Neural crest cell (in vitro differentiated cells): ENCODE measurements around the gene SYT13. TPM values are rescaled to one million over a fixed set of nuclear protein-coding genes. Genes with fewer than 3 reads are reported as not detected.

Experiments used
- DNase-seq: peaks from one replicate; pipeline ENCODE4 v3.0.0; 2021; ENCODE audit warnings: low read depth, mixed read lengths, low spot score
- H3K27ac Mint-ChIP-seq: one replicate; pipeline ENCODE4 v1.8.0; 2021; ENCODE audit warnings: mild to moderate bottlenecking, mixed read lengths; ENCODE audit not compliant: unreplicated experiment
- H3K27me3 Mint-ChIP-seq: 2 replicates; pipeline ENCODE4 v1.8.0; 2021; ENCODE audit warnings: low read depth, mild to moderate bottlenecking, mixed read lengths
- H3K36me3 Mint-ChIP-seq: 2 replicates; pipeline ENCODE4 v1.8.0; 2021; ENCODE audit warnings: low read depth, mild to moderate bottlenecking, mixed read lengths
- H3K4me1 Mint-ChIP-seq: 2 replicates; pipeline ENCODE4 v1.8.0; 2021; ENCODE audit warnings: mixed read lengths
- H3K4me3 Mint-ChIP-seq: one replicate; pipeline ENCODE4 v1.8.0; 2021; ENCODE audit warnings: mild to moderate bottlenecking, mixed read lengths
- H3K9me3 Mint-ChIP-seq: 2 replicates; pipeline ENCODE4 v1.8.0; 2021; ENCODE audit warnings: mixed read lengths
- total RNA-seq: library from RNA; stranded (reverse); gene quantifications from 2 replicates; pipeline ENCODE4 v1.2.1, GENCODE V29; 2021
- TF ChIP-seq, protein P1 (sequence below): fragments of 200-600 bp; sonication (generic); conservative IDR thresholded peaks from 2 replicates; pipeline ENCODE4 v1.5.0; 2021; ENCODE audit warnings: antibody characterized with exemption, mild to moderate bottlenecking

SYT13 gene
- total RNA-seq, 1 donor from 2014 or later: 1.7 TPM

DNA sequence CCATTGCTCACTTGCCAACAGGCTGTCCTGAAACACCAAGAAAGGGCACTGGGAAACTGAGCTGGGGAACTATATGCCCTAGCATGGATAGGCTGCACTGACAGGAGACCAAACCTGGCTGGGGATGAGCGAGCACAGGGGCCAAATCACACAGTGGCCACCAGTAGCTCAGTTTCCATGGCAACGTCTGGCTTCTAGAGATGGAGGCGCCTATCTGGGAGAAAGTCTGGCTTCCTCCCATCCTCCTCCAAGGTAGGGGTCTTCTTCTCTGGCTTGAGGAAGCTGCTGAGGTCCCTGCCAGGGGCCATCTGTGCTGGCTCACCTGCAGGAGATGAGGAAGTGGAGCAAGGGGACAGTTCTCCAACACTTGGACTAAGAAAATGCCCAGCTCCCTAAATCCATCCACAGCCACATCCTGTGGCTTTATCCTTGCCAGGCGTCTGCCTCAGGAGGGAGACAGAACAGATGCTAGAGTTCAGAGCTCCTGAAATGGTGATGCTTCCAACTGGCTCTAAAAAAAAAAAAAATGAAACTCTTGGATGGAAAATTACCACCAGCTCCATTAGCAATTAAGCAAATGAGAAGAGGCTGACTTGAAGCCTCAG, 48.3 kb downstream of the SYT13 start:
- DNase-seq: no peak
- H3K27me3 Mint-ChIP-seq: peaks cover 35% of the 10 kb centered on the region

DNA sequence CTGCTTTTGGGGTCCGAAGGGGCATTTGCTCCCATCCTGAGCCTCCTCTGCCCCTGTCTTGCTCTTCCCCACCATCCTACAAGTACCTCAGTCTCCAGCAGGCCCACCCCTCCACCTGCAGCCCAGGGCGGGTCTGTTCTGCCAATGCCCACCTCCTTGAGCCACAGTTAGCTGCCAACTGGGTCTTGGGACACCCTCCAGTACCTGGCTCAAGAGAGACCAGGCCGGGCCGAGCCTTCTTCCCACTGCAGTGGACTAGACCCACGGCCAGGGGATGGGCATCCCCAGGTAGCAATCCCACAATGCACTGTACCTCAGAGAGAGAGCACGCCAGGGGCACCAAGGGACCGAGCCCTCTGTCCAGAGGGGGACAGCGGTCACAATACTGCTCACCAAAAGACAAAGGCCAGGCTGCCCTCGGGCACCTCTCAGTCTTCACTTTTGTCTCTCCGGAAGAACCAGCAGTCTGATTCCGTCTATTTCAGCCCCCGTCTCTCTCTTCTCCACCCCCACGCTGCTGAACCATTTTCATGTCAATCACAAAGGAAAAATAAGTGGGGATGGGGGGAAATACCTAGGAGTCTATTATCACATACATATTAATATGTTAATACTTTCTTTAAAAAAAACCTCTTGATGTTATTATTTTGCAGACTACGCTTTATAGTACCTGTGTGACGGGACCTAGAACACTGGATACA, 51.7 kb downstream of the SYT13 start:
- Mint-ChIP-seq H3K27me3 (peaks cover 35% of the 10 kb centered on the region), H3K9me3 (no peaks in the 10 kb centered on the region), H3K4me1 (peaks cover 2% of the 10 kb centered on the region), H3K27ac (no peak overlapping the region), H3K4me3 (no peak overlapping the region), H3K36me3 (no peaks in the 10 kb centered on the region)
- TF ChIP-seq, protein P1, sequence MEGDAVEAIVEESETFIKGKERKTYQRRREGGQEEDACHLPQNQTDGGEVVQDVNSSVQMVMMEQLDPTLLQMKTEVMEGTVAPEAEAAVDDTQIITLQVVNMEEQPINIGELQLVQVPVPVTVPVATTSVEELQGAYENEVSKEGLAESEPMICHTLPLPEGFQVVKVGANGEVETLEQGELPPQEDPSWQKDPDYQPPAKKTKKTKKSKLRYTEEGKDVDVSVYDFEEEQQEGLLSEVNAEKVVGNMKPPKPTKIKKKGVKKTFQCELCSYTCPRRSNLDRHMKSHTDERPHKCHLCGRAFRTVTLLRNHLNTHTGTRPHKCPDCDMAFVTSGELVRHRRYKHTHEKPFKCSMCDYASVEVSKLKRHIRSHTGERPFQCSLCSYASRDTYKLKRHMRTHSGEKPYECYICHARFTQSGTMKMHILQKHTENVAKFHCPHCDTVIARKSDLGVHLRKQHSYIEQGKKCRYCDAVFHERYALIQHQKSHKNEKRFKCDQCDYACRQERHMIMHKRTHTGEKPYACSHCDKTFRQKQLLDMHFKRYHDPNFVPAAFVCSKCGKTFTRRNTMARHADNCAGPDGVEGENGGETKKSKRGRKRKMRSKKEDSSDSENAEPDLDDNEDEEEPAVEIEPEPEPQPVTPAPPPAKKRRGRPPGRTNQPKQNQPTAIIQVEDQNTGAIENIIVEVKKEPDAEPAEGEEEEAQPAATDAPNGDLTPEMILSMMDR: no peak
- no peak for DNase-seq

More for the DNA sequence above, 48.3 kb downstream of the SYT13 start:
- TF ChIP-seq, protein P1: no peak
- H3K36me3 Mint-ChIP-seq: no peaks in the 10 kb centered on the region
- no peaks in the 10 kb centered on the region for H3K9me3 Mint-ChIP-seq
- H3K4me1 Mint-ChIP-seq: no peaks in the 10 kb centered on the region
- no peak overlapping the region for H3K27ac Mint-ChIP-seq
- H3K4me3 Mint-ChIP-seq: no peak overlapping the region

DNA sequence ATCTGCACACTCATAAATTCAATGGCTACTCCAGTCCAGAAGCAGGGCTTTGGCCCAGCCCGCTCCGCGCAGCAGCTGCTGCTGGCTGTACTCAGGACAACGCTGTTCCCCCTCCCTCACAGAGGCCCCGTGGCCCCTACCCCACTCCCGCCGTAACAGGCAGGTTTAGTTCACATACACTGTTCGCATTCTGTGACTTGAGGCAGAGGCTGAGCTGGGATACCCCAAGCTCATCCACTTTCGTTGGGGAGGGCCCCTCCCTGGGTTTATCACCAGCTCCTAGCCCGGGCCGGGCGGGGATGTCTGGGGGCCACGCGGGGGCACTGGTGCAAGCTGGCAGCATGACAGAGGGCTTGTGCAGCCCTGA, 52.4 kb downstream of the SYT13 start:
- no peak overlapping the region for H3K27ac Mint-ChIP-seq
- no peaks in the 10 kb centered on the region for H3K36me3 Mint-ChIP-seq
- H3K27me3 Mint-ChIP-seq: peaks cover 32% of the 10 kb centered on the region
- H3K4me3 Mint-ChIP-seq: no peak overlapping the region
- H3K9me3 Mint-ChIP-seq: no peaks in the 10 kb centered on the region
- TF ChIP-seq, protein P1: peak; percentile 3
- peaks cover 6% of the 10 kb centered on the region for H3K4me1 Mint-ChIP-seq
- no peak for DNase-seq

DNA sequence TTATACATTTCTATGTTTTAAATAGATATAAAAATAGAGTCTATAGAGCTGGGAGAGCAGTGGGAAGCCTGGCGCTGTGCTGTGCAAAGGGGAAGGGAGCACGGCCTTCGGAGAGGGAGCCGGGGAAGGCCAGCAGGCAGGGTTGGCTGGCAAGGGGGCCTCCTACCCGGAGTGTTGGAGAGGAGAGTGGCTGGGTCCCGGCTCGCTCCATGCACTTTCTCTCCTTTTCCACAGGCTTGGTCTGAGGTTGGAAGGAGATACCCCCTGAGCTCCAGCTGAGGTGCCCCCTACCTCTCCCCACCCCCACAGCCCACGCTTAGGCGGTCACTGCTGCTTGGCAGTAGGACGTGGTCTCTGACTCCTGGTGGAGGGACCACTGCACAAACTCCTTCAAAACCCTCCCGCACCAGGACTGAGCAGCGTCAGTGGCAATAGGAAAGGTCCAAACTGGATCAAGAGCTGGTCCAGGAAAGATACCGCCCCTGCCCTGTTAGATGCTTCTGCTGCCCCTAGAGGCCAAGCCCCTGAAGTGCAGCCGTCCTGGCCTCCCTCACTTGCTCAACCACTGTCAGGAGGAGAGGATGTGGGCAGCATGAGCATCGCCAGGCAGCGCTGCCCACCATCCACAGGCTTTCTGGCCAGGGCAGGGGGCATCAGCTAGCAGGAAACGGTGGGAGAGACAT, 52.9 kb downstream of the SYT13 start:
- H3K36me3 Mint-ChIP-seq: no peaks in the 10 kb centered on the region
- H3K4me3 Mint-ChIP-seq: no peak overlapping the region
- no peaks in the 10 kb centered on the region for H3K9me3 Mint-ChIP-seq
- H3K4me1 Mint-ChIP-seq: peaks cover 6% of the 10 kb centered on the region
- TF ChIP-seq, protein P1: peak; percentile 81
- peak; percentile 79 for DNase-seq
- no peak overlapping the region for H3K27ac Mint-ChIP-seq
- H3K27me3 Mint-ChIP-seq: peaks cover 28% of the 10 kb centered on the region

DNA sequence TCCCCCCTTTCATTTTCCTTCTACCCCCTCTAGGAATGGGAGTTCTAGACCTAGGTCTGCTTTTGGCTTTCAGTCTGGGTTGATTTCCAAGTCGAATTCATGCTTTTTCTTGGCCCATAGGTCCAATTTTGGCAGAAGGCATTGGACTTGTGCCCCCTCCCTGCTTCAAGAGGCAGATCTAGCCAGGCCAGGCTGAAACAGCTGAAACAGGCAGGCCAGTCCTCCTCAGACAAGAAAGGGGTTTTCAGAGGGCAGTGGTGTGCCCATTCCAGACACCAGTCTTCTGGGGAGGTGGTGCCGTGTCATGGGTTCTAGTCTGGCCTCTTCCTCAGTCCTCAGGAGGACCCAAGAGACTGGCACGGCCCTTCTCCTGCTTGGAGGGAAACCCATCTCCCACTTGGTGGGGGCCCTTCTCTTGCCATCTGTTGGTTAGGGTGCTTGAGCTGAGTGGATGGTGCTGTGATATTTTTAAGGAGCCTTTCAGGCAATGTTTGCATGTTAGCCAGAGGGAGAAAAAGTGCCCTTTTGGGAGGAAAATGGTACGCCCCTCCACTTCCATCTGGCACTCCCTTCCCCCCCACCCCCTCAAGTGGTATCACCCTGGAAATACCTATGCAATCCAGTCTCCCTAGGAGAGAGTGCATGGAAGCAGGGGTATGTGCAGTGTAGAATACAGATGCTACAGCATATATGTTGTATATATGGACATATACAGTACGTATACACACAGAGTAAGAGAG, 53.6 kb downstream of the SYT13 start:
- Mint-ChIP-seq H3K36me3 (peaks cover 4% of the 10 kb centered on the region), H3K9me3 (no peaks in the 10 kb centered on the region), H3K4me3 (no peak overlapping the region), H3K27me3 (peaks cover 20% of the 10 kb centered on the region), H3K4me1 (peaks cover 6% of the 10 kb centered on the region), H3K27ac (no peak overlapping the region)
- TF ChIP-seq, protein P1: no peak
- DNase-seq: no peak
